Gastroesophageal sphincter (tissue), 3 donors: ENCODE measurements around the gene TJP3.
A peak's percentile ranks its signal among the peaks of the same experiment; 100 is the strongest.

Source experiments
- CTCF ChIP-seq, 4 experiments: fragments of 200-600 bp in 2 of 4; fragments of 450-650 bp in 2 of 4; sonication (generic) in 1 of 4; IDR thresholded peaks; one replicate each; pipeline ENCODE4 v1.5.1; 2017 to 2019; ENCODE audit warnings: antibody characterized with exemption in 4 of 4, mild to moderate bottlenecking in 2 of 4, moderate library complexity in 2 of 4
- EP300 ChIP-seq: sonication (generic); formaldehyde crosslinking; IDR thresholded peaks from one replicate; pipeline ENCODE4 v1.6.1; 2017; ENCODE audit warnings: antibody characterized with exemption, mild to moderate bottlenecking
- POLR2AphosphoS5 ChIP-seq: sonication (generic); formaldehyde crosslinking; IDR thresholded peaks from one replicate; pipeline ENCODE4 v1.6.1; 2017; ENCODE audit warnings: antibody characterized with exemption

DNA sequence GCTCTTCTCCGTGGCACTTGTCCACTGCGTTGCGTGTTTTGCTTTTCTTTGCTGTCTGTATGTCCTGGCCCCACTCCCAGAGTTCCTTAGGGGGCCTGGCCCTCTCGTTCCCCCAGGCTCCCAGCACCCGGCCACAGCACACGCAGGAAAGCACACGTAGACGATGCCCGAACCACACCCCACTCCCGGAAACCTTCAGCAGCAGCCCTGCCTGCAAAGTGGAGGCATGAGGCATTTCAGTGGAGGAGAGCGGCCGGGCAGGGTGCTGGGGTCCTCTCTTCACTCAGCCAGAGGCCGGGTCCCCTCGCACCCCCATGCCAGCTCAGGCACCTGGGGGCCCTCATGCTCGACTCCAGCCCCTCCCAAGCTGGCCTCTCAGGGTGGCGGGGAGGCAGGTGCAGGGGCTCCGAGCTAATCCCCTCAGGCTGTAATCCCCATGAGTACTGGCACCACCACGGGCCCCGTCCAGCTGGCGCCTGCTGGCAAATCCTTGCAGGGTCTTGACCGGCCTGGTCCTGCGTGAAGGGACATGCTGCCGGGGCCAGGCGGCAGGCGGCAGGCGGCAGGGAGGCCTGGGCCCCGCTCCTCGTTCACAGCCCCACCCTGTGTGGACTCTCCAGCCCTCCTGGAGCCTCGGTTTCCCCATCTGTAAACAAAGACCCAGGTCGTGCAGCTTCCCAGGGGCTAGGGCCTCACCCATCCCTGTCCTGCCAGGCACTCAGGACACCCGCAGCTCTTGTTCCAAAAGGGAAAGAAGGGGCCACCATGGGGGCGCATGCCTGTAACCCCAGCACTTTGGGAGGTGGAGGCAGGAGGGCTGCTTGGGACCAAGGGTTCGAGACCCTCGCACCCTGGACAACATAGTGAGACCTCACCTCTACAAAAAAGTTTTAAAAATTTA lies 14.9 kb upstream of the TJP3 start:
- TF ChIP-seq CTCF (IDR thresholded peaks at IDR 0.05), result no peak
- peak; percentile 13 for TF ChIP-seq POLR2AphosphoS5
- no peak for TF ChIP-seq EP300
